Measurements from ENCODE around the gene R3HCC1L.

Gene R3HCC1L

GRCh38 chr10:98272245-98272644 lies 137.8 kb downstream of the R3HCC1L start:
- TF ChIP-seq TSHZ2 (CRISPR knock-in tag; IDR thresholded peaks at IDR 0.05) (no peak), ISL1 (CRISPR knock-in tag; IDR thresholded peaks at IDR 0.05) (no peak), CSRNP3 (CRISPR knock-in tag; IDR thresholded peaks at IDR 0.05) (no peak), TCF4 (CRISPR knock-in tag; IDR thresholded peaks at IDR 0.05; ENCODE audit: borderline replicate concordance) (no peak), ZFP3 (CRISPR knock-in tag; IDR thresholded peaks at IDR 0.05) (no peak), TOX (CRISPR knock-in tag; IDR thresholded peaks at IDR 0.05; ENCODE audit: borderline replicate concordance) (no peak)
- ATAC-seq, result no peak

GRCh38 chr10:98272656-98273055 lies 138.2 kb downstream of the R3HCC1L start:
- no peak for ATAC-seq

GRCh38 chr10:98273057-98273850 lies 138.8 kb downstream of the R3HCC1L start:
- ATAC-seq, result no peak
- TF ChIP-seq ESRRG (CRISPR knock-in tag; IDR thresholded peaks at IDR 0.05) (no peak), CSRNP3 (CRISPR knock-in tag; IDR thresholded peaks at IDR 0.05) (no peak), TOX (CRISPR knock-in tag; IDR thresholded peaks at IDR 0.05; ENCODE audit: borderline replicate concordance) (no peak), SNAI2 (CRISPR knock-in tag; IDR thresholded peaks at IDR 0.05) (no peak), ISL1 (CRISPR knock-in tag; IDR thresholded peaks at IDR 0.05) (no peak), TSHZ2 (CRISPR knock-in tag; IDR thresholded peaks at IDR 0.05) (no peak), RARB (CRISPR knock-in tag; IDR thresholded peaks at IDR 0.05) (no peak), ARNTL (CRISPR knock-in tag; IDR thresholded peaks at IDR 0.05; ENCODE audit: borderline replicate concordance, low read depth) (no peak), ZNF565 (CRISPR knock-in tag; conservative IDR thresholded peaks at IDR 0.05; ENCODE audit: low read depth) (no peak), OSR1 (CRISPR knock-in tag; IDR thresholded peaks at IDR 0.05) (no peak)

More at GRCh38 chr10:98272656-98273055, 138.2 kb downstream of the R3HCC1L start:
- TF ChIP-seq TOX (CRISPR knock-in tag; IDR thresholded peaks at IDR 0.05; ENCODE audit: borderline replicate concordance) (no peak), PATZ1 (CRISPR knock-in tag; IDR thresholded peaks at IDR 0.05; ENCODE audit: borderline replicate concordance) (no peak), ZNF8 (CRISPR knock-in tag; IDR thresholded peaks at IDR 0.05) (no peak), PPARA (CRISPR knock-in tag; IDR thresholded peaks at IDR 0.05; ENCODE audit: borderline replicate concordance) (no peak), SNAI2 (CRISPR knock-in tag; IDR thresholded peaks at IDR 0.05) (no peak), ZC3H10 (CRISPR knock-in tag; IDR thresholded peaks at IDR 0.05) (no peak), CSDC2 (CRISPR knock-in tag; IDR thresholded peaks at IDR 0.05) (no peak), ESRRG (CRISPR knock-in tag; IDR thresholded peaks at IDR 0.05) (no peak), ARNTL (CRISPR knock-in tag; IDR thresholded peaks at IDR 0.05; ENCODE audit: borderline replicate concordance, low read depth) (no peak), ZNF565 (CRISPR knock-in tag; conservative IDR thresholded peaks at IDR 0.05; ENCODE audit: low read depth) (no peak), TSHZ2 (CRISPR knock-in tag; IDR thresholded peaks at IDR 0.05) (no peak), TCF4 (CRISPR knock-in tag; IDR thresholded peaks at IDR 0.05; ENCODE audit: borderline replicate concordance) (no peak)
